Activated naive CD4-positive, alpha-beta T cell treated with anti-CD3 and anti-CD28 coated beads, Interleukin-2, amount 50 U/mL, for 24 hours (primary cell): ENCODE measurements around the gene CYP24A1.

ENCODE experiments used
- H3K27ac Mint-ChIP-seq: one replicate; pipeline ENCODE4 v1.8.0; 2021; ENCODE audit warnings: mild to moderate bottlenecking, mixed read lengths
- H3K27me3 Mint-ChIP-seq: one replicate; pipeline ENCODE4 v1.8.0; 2021; ENCODE audit warnings: mixed read lengths
- H3K36me3 Mint-ChIP-seq: one replicate; pipeline ENCODE4 v1.8.0; 2021; ENCODE audit warnings: mixed read lengths
- H3K4me1 Mint-ChIP-seq: one replicate; pipeline ENCODE4 v1.8.0; 2021; ENCODE audit warnings: mixed read lengths
- H3K4me3 Mint-ChIP-seq: one replicate; pipeline ENCODE4 v1.8.0; 2021; ENCODE audit warnings: mild to moderate bottlenecking, mixed read lengths
- H3K9me3 Mint-ChIP-seq: one replicate; pipeline ENCODE4 v1.8.0; 2021; ENCODE audit warnings: mixed read lengths

The CYP24A1 gene

GRCh38 chr20:54170026-54170471 is 3.7 kb downstream of the CYP24A1 start:
- no peaks in the 10 kb centered on the region for H3K36me3 Mint-ChIP-seq
- H3K4me1 Mint-ChIP-seq = peaks cover 19% of the 10 kb centered on the region
- no peaks in the 10 kb centered on the region for H3K9me3 Mint-ChIP-seq
- H3K4me3 Mint-ChIP-seq = no peak overlapping the region
- H3K27me3 Mint-ChIP-seq = peaks cover 64% of the 10 kb centered on the region
- H3K27ac Mint-ChIP-seq = no peak overlapping the region

GRCh38 chr20:54168961-54169862 is 4.6 kb downstream of the CYP24A1 start:
- Mint-ChIP-seq H3K4me3 (no peak overlapping the region), H3K4me1 (peaks cover 11% of the 10 kb centered on the region), H3K9me3 (no peaks in the 10 kb centered on the region), H3K36me3 (no peaks in the 10 kb centered on the region), H3K27me3 (peaks cover 57% of the 10 kb centered on the region), H3K27ac (peak overlapping the region; percentile 26)

GRCh38 chr20:54167909-54168872 is 5.6 kb downstream of the CYP24A1 start:
- Mint-ChIP-seq H3K27me3 (peaks cover 53% of the 10 kb centered on the region), H3K4me1 (peaks cover 4% of the 10 kb centered on the region), H3K36me3 (no peaks in the 10 kb centered on the region), H3K27ac (peak overlapping the region; percentile 26), H3K9me3 (no peaks in the 10 kb centered on the region), H3K4me3 (no peak overlapping the region)

- no peaks in the 10 kb centered on the region for H3K9me3 Mint-ChIP-seq
- H3K36me3 Mint-ChIP-seq = no peaks in the 10 kb centered on the region
- no peak overlapping the region for H3K27ac Mint-ChIP-seq
- no peak overlapping the region for H3K4me3 Mint-ChIP-seq
- no peaks in the 10 kb centered on the region for H3K4me1 Mint-ChIP-seq
- H3K27me3 Mint-ChIP-seq = peaks cover 45% of the 10 kb centered on the region
Observed at GRCh38 chr20:54166987-54167662, 6.7 kb downstream of the CYP24A1 start.

GRCh38 chr20:54165803-54166202 is 8.0 kb downstream of the CYP24A1 start:
- H3K36me3 Mint-ChIP-seq = no peaks in the 10 kb centered on the region
- H3K4me1 Mint-ChIP-seq = no peaks in the 10 kb centered on the region
- no peak overlapping the region for H3K27ac Mint-ChIP-seq
- peaks cover 37% of the 10 kb centered on the region for H3K27me3 Mint-ChIP-seq
- no peak overlapping the region for H3K4me3 Mint-ChIP-seq
- H3K9me3 Mint-ChIP-seq = no peaks in the 10 kb centered on the region

GRCh38 chr20:54165014-54165413 is 8.8 kb downstream of the CYP24A1 start:
- H3K4me1 Mint-ChIP-seq = no peaks in the 10 kb centered on the region
- no peak overlapping the region for H3K4me3 Mint-ChIP-seq
- H3K9me3 Mint-ChIP-seq = no peaks in the 10 kb centered on the region
- H3K36me3 Mint-ChIP-seq = no peaks in the 10 kb centered on the region
- H3K27ac Mint-ChIP-seq = no peak overlapping the region
- peaks cover 36% of the 10 kb centered on the region for H3K27me3 Mint-ChIP-seq

- Mint-ChIP-seq H3K4me1 (no peaks in the 10 kb centered on the region), H3K4me3 (no peak overlapping the region), H3K36me3 (no peaks in the 10 kb centered on the region), H3K9me3 (no peaks in the 10 kb centered on the region), H3K27ac (no peak overlapping the region), H3K27me3 (peaks cover 24% of the 10 kb centered on the region)
Observed at GRCh38 chr20:54163402-54163801, 10.4 kb downstream of the CYP24A1 start.

- Mint-ChIP-seq H3K36me3 (no peaks in the 10 kb centered on the region), H3K4me3 (no peak overlapping the region), H3K27me3 (peaks cover 17% of the 10 kb centered on the region)
Observed at GRCh38 chr20:54162378-54163009, 11.3 kb downstream of the CYP24A1 start.

GRCh38 chr20:54161821-54162149 is 12.0 kb downstream of the CYP24A1 start:
- H3K27ac Mint-ChIP-seq = no peak overlapping the region
- no peaks in the 10 kb centered on the region for H3K36me3 Mint-ChIP-seq
- H3K4me1 Mint-ChIP-seq = no peaks in the 10 kb centered on the region
- no peaks in the 10 kb centered on the region for H3K9me3 Mint-ChIP-seq
- H3K27me3 Mint-ChIP-seq = peaks cover 15% of the 10 kb centered on the region
- H3K4me3 Mint-ChIP-seq = no peak overlapping the region

More at GRCh38 chr20:54162378-54163009, 11.3 kb downstream of the CYP24A1 start:
- Mint-ChIP-seq H3K9me3 (no peaks in the 10 kb centered on the region), H3K4me1 (no peaks in the 10 kb centered on the region), H3K27ac (no peak overlapping the region)

- Mint-ChIP-seq H3K36me3 (no peaks in the 10 kb centered on the region), H3K9me3 (no peaks in the 10 kb centered on the region), H3K4me1 (no peaks in the 10 kb centered on the region), H3K27me3 (peaks cover 13% of the 10 kb centered on the region), H3K27ac (no peak overlapping the region), H3K4me3 (no peak overlapping the region)
Observed at GRCh38 chr20:54161008-54161820, 12.6 kb downstream of the CYP24A1 start.

- Mint-ChIP-seq H3K27ac (no peak overlapping the region), H3K27me3 (peaks cover 11% of the 10 kb centered on the region), H3K9me3 (no peaks in the 10 kb centered on the region), H3K4me1 (no peaks in the 10 kb centered on the region), H3K4me3 (no peak overlapping the region), H3K36me3 (no peaks in the 10 kb centered on the region)
Observed at GRCh38 chr20:54160065-54161007, 13.4 kb downstream of the CYP24A1 start.

GRCh38 chr20:54158856-54159418 is 14.8 kb downstream of the CYP24A1 start:
- H3K9me3 Mint-ChIP-seq = no peaks in the 10 kb centered on the region
- peaks cover 10% of the 10 kb centered on the region for H3K27me3 Mint-ChIP-seq
- H3K4me3 Mint-ChIP-seq = no peak overlapping the region
- no peak overlapping the region for H3K27ac Mint-ChIP-seq
- no peaks in the 10 kb centered on the region for H3K4me1 Mint-ChIP-seq
- no peaks in the 10 kb centered on the region for H3K36me3 Mint-ChIP-seq

- H3K27me3 Mint-ChIP-seq = peaks cover 9% of the 10 kb centered on the region
- no peaks in the 10 kb centered on the region for H3K4me1 Mint-ChIP-seq
- no peak overlapping the region for H3K27ac Mint-ChIP-seq
- H3K4me3 Mint-ChIP-seq = no peak overlapping the region
- no peaks in the 10 kb centered on the region for H3K9me3 Mint-ChIP-seq
- H3K36me3 Mint-ChIP-seq = no peaks in the 10 kb centered on the region
Observed at GRCh38 chr20:54158226-54158625, 15.6 kb downstream of the CYP24A1 start.
